Amniotic stem cell (primary cell): Measurements from ENCODE around the gene PTPRG.

Source experiments
- DNase-seq: peaks from one replicate; lab custom pipeline; 2025; lab: John Stamatoyannopoulos, UW

Gene PTPRG

DNA sequence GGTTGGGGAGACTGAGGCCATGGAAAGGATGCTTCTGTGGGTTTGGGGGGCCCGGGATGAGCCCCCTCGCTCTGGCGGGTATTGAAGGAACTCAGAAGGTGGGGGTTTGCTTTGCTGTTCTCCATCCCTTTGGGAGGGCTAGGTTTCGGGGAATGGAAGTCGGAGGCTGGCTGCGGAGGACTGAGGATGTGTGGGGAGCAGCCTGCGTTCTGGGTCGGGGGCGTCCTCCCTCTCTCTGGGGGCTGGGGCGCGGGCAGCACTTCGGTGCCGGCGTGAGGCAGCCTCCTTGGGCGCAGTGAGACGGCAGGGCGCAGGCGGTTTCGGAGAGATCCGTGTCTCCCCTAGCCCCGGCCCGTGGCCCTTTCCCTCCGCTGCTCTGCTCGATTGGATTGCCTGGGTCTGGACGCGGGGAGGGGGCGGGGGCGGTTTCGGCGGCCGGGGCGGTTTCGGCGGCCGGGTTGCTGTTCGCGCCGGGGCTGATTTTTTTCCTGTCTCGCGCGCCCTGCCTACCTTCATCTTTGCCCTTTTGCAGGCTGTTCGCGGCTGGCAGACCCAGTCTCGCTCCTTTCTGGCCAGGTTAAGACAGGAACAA, 1.4 kb downstream of the PTPRG start:
- DNase-seq = no peak

DNA sequence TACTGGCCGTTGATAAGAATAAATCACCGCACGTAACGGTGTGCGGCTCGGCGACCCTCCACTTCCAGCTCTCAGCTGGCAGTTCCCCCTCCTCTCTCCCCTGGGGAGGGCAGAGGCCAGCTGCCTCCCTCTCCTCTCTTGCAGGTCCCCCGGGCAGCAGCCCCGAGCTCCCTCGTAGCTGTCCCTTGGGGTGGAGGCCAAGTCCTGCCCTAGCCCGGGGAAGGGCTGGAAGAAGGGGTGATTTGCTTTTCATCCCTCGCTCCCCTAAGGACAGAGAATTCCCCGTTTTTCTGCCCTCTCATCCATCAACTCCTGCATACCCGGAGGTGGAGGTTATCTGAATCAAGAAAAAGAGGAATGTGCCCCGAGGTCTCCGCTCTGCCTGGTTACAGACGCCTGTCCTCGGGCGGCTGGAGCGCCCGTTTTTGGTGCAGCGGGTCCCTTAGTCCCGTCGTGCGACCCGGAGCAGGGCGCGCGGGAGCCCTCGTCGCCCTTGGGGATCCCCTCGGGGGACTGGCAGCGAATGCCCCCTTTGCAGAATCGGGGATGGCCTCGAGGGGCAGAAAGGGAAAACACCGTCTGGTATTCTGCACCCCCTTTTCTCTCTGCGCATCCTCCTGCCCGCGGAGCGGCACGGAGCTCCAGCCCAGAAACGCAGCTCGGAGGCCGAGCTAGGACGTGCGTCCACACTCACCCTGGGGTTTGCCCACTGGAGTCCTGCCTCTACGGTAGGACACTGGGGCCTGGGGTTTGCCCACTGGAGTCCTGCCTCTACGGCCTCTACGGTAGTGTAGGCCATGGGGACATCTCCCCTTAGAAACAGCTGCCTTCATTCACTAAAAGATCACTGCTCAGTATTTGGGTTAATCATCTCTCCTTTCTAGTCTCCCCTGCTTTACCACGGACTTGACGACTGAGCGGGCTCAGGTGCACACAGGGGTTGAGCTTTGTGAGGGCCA, 2.2 kb downstream of the PTPRG start:
- no peak for DNase-seq

DNA sequence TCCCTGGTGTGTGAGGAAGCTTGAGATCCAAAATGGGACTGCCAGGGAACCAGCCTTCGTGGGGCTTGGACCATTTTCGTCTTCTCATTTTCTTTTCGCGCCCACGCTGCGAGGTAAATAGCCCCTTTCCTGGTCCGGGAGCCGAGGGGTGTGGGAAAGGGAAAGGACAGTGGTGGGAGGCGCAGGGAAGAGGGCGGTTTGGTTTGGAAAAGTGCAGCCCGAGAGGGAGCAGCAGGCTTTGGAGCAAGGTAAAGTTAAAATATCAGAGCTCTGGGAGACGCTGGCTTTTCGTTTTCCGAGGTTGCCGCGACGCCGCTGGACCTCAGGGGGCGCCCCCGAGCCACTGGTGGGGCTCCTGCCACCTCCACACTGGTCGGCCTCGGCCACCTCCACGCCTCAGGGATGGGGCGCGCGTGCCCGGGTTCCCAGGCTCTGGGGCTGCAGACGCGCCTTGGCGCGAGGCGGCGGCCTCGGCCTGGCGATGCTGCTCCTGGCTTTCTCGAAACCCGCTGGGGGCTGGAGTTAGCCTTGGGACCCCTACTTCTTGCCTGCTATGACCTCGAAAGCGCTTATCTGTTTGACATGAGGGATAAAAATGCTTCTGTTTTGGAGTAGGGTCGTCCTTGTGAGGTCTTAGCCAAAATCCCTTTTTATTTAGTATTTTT, 3.2 kb downstream of the PTPRG start:
- no peak for DNase-seq

- DNase-seq = no peak
These were observed 4.2 kb downstream of the PTPRG start for GRCh38 chr3:61565569-61565968.

DNA sequence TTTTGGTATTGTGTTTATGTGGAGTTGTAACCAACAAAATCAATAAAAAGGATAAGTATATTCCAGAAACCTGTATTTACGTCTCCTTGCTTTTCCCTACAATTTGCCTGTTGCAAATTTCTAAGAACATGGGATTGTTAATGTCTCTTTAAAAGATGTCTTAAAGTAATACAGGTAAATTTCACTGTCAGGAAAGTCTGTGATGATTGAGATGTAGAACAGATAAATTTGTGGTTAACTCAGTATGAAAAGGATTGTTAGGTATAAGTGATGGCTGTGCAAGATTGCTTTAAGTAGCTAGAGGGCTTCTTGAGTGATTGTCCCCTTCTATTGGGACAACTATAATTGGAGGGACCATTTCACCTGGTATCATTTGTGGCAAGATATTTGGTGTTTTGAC, 6.8 kb downstream of the PTPRG start:
- DNase-seq = no peak

GRCh38 chr3:61569856-61570580, 8.6 kb downstream of the PTPRG start:
- no peak for DNase-seq

- no peak for DNase-seq
These were observed 9.4 kb downstream of the PTPRG start for GRCh38 chr3:61570813-61571212.

- peak; percentile 34 for DNase-seq
These were observed 10.4 kb downstream of the PTPRG start for GRCh38 chr3:61571516-61572336.

- no peak for DNase-seq
These were observed 11.5 kb downstream of the PTPRG start for GRCh38 chr3:61572879-61573278.

GRCh38 chr3:61573441-61573840, 12.1 kb downstream of the PTPRG start:
- no peak for DNase-seq

- no peak for DNase-seq
These were observed 13.5 kb downstream of the PTPRG start for GRCh38 chr3:61574854-61575253.

- no peak for DNase-seq
These were observed 14.5 kb downstream of the PTPRG start for GRCh38 chr3:61575893-61576292.

DNA sequence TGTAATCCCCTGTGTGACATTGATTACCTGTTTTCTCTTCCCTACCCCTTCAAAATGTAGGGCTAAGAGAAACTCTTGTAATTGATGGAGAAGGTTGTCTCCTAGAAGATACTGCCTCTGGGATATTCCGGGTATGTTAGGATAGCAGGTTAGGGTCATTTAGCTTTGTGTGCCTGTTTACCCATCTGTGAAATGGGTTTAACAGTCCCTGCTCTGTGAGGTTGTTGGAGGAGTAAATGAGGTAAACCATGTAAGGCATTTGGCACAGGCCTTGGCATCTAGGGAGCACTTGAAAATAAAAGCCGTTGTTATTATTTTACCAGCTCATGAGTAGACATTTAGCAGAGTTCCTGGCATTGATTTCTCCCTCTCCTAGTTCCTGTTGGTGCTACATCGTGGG, 16.4 kb downstream of the PTPRG start:
- no peak for DNase-seq

- no peak for DNase-seq
These were observed 17.4 kb downstream of the PTPRG start for GRCh38 chr3:61578667-61579367.

DNA sequence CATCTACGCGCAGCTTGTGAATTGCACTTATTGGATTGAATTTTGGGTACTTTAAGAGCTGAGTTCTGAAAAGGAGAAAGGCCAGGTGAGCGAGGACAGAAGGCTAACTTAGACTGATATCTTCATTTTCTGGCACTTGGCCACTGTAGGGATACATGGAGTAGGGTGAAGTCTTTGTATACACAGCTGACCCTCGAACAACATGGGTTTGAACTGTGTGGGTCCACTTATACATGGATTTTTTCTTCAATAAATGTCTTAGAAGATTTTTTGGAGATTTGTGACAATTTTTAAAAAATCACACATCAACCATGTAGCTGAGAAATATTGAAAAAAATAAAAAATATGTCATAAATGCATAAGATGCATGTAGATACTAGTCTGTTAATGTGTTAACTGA, 18.3 kb downstream of the PTPRG start:
- no peak for DNase-seq

GRCh38 chr3:61580982-61581643, 19.7 kb downstream of the PTPRG start:
- DNase-seq = no peak

- DNase-seq = no peak
These were observed 20.9 kb downstream of the PTPRG start for GRCh38 chr3:61582287-61582686.

- no peak for DNase-seq
These were observed 21.5 kb downstream of the PTPRG start for GRCh38 chr3:61582846-61583245.

DNA sequence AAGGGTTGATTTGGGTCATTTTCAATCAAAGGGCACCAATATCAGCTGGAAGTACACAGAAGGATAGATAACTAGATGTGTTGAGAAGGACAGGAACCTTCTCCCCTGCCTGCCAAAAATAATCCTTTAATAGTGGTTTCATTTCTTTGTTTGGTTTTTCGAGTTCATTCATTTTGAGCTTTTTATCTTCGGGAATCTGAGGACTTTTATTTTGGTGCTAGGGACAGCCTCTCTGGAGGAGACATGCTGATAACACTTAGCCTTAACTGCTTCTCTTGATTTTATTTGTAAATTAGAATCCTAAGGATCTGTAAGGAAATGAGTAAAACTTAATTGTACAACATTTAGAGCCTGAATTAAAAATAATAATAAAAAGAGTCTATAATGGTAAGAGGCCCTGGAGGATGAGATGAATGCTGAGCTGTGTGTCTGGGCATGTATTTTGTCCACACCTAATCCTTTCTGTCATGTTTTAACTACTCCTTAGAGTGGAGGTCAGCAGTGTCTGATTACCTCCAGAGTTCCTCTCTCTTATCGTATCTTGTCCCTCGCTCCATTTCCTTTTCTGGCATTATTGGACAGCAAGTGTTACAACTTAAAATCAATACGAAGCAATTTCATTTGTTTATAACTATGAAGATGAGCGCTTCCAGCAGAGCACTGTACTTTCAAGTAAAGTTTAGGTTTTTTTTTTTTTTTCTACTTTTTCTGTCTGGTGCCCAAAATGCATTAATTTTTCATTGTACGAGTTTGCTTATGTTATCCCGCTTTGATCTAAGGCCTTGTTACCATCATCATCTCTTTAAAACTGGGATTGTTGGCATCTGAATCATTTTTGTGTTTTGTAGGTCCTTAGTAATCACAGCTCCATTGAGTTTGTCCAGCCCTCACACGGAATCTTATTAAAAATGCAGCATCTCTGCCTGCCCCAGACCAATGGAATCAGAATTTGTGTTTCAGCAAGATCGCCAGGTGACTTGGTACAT, 22.8 kb downstream of the PTPRG start:
- no peak for DNase-seq
